Esophagus squamous epithelium (tissue), 4 donors: ENCODE data around the gene MT1M.

Source experiments
- POLR2A ChIP-seq, 4 donors: fragments of 450-650 bp; IDR thresholded peaks; one replicate each; pipeline ENCODE4 v1.6.1; 2017; ENCODE audit warnings: antibody characterized with exemption in 4 of 4, mild to moderate bottlenecking in 4 of 4, moderate library complexity in 3 of 4
- TF ChIP-seq, protein P1 (sequence below), 6 experiments: fragments of 450-650 bp in 4 of 6; fragments of 200-600 bp in 2 of 6; sonication (generic) in 2 of 6; IDR thresholded peaks; one replicate each; pipeline ENCODE4 v1.5.1; 2016 to 2019; ENCODE audit warnings: antibody characterized with exemption in 6 of 6, mild to moderate bottlenecking in 4 of 6, moderate library complexity in 4 of 6

DNA sequence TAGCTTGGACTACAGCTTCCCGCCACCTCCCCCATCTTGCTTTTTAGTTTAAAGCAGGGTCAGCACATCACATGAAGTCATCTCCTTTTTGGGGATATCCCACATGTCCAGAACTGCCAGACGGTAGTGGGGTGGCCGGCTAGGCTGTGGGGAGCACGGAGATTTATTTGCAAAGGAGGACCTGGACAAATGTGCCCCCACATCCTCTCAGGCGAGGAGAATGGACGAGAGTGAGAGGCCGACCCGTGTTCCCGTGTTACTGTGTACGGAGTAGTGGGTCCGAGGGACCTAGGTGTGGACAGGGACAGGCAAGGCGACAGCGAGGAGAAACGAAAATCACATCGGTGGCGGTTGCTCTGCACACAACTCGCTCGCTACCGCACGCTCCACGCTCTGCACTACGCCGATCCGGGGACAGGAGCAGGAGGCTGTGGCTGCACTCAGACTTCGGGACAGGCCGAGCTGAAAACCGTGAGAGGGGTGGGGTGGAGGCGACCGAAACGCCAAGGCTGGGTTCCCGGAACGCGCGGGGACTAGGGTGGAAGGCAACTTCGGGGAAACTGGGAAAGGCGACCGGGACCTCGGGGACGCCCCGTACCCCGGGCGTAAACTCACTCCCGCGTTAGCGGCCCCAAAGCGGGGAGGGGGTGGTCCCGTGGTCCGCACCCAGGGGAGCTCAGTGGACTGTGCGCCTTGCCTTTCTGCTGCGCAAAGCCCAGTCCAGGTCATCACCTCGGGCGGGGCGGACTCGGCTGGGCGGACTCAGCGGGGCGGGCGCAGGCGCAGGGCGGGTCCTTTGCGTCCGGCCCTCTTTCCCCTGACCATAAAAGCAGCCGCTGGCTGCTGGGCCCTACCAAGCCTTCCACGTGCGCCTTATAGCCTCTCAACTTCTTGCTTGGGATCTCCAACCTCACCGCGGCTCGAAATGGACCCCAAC lies 5.6 kb downstream of the MT1M start, which contains the start of gene MT1A:
- TF ChIP-seq, protein P1, sequence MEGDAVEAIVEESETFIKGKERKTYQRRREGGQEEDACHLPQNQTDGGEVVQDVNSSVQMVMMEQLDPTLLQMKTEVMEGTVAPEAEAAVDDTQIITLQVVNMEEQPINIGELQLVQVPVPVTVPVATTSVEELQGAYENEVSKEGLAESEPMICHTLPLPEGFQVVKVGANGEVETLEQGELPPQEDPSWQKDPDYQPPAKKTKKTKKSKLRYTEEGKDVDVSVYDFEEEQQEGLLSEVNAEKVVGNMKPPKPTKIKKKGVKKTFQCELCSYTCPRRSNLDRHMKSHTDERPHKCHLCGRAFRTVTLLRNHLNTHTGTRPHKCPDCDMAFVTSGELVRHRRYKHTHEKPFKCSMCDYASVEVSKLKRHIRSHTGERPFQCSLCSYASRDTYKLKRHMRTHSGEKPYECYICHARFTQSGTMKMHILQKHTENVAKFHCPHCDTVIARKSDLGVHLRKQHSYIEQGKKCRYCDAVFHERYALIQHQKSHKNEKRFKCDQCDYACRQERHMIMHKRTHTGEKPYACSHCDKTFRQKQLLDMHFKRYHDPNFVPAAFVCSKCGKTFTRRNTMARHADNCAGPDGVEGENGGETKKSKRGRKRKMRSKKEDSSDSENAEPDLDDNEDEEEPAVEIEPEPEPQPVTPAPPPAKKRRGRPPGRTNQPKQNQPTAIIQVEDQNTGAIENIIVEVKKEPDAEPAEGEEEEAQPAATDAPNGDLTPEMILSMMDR (IDR thresholded peaks at IDR 0.05): no peak
- TF ChIP-seq POLR2A (IDR thresholded peaks at IDR 0.05): peak in 1 of 4 donors; percentile 42
